A673 (cell line): ENCODE data around the gene MXRA8. TPM values are rescaled to one million over a fixed set of nuclear protein-coding genes. Genes with fewer than 3 reads are reported as not detected.

ENCODE experiments used
- BruUV-seq: library from RNA; stranded (reverse); fragments of 400-500 nt; replicated peaks from 2 replicates; lab custom pipeline; 2021; lab: Mats Ljungman, UMichigan
- CTCF ChIA-PET: fragments of 300-600 bp; sonication (Branson Sonifier 250); formaldehyde crosslinking; loops from one replicate; lab custom pipeline; 2022; ENCODE audit warnings: antibody characterized with exemption; lab: Charles Lee
- POLR2A ChIA-PET: fragments of 300-600 bp; sonication (Branson Sonifier 250); formaldehyde crosslinking; loops from one replicate; lab custom pipeline; 2022; ENCODE audit warnings: antibody characterized with exemption; ENCODE audit not compliant: low non-redundant PET; lab: Charles Lee
- DNase-seq: peaks from one replicate; pipeline ENCODE4 v3.0.0-alpha.2; 2015; ENCODE audit warnings: low spot score
- H3K27ac ChIP-seq: fragments of 200-600 bp; sonication (generic); 2 replicates; pipeline ENCODE4 v1.5.1; 2016; ENCODE audit warnings: mixed run types, low read depth, mild to moderate bottlenecking, mixed read lengths, antibody characterized with exemption, low read length; ENCODE audit not compliant: poor library complexity, severe bottlenecking
- H3K27me3 ChIP-seq: fragments of 200-600 bp; sonication (generic); replicated peaks from 2 replicates; pipeline ENCODE4 v1.6.1; 2017; ENCODE audit warnings: mixed run types, low read depth, mild to moderate bottlenecking, mixed read lengths, antibody characterized with exemption, low read length; ENCODE audit not compliant: insufficient read depth, poor library complexity
- H3K36me3 ChIP-seq: fragments of 200-600 bp; sonication (generic); 2 replicates; pipeline ENCODE4 v1.6.1; 2016; ENCODE audit warnings: mixed run types, mild to moderate bottlenecking, mixed read lengths, antibody characterized with exemption, low read length; ENCODE audit not compliant: insufficient read depth, poor library complexity, severe bottlenecking
- H3K4me1 ChIP-seq: fragments of 200-600 bp; sonication (generic); 2 replicates; pipeline ENCODE4 v1.6.1; 2017; ENCODE audit warnings: mixed run types, mild to moderate bottlenecking, mixed read lengths, antibody characterized with exemption, low read length; ENCODE audit not compliant: insufficient read depth, poor library complexity, severe bottlenecking
- H3K4me3 ChIP-seq: fragments of 200-600 bp; sonication (generic); 2 replicates; pipeline ENCODE4 v1.5.1; 2016; ENCODE audit warnings: low read depth, mixed run types, mild to moderate bottlenecking, mixed read lengths, low read length; ENCODE audit not compliant: poor library complexity, severe bottlenecking
- H3K9me3 ChIP-seq: fragments of 200-600 bp; sonication (generic); 2 replicates; pipeline ENCODE4 v1.6.1; 2016; ENCODE audit warnings: mixed run types, low read depth, mild to moderate bottlenecking, mixed read lengths, antibody characterized with exemption, low read length; ENCODE audit not compliant: poor library complexity, severe bottlenecking
- CTCF ChIP-seq: fragments of 300-800, 200-600 bp; sonication (generic); conservative IDR thresholded peaks from 2 replicates; pipeline ENCODE4 v1.5.1; 2017; ENCODE audit warnings: low read depth, mild to moderate bottlenecking, antibody characterized with exemption, low read length, moderate library complexity, mixed read lengths
- EZH2 ChIP-seq: fragments of 200-600 bp; sonication (generic); IDR thresholded peaks from 2 replicates; pipeline ENCODE4 v1.6.1; 2017; ENCODE audit warnings: borderline replicate concordance, low read depth, mild to moderate bottlenecking, mixed read lengths, antibody characterized with exemption, low read length; ENCODE audit not compliant: poor library complexity, severe bottlenecking
- intact Hi-C: fragments of 100-400 bp; cut with micrococcal nuclease; formaldehyde crosslinking; loops from one replicate; pipeline ENCODE4 v1.10.0; 2022; ENCODE audit not compliant: unreplicated experiment
- total RNA-seq: library from RNA; stranded (reverse); gene quantifications from 2 replicates; pipeline ENCODE4 v1.2.3, GENCODE V29; 2021

MXRA8 gene
- total RNA-seq, 1 experiment from 2014 or later: 0.73 TPM

- H3K4me3 ChIP-seq: no peak overlapping the region
- POLR2A ChIA-PET: no interaction called here
- intact Hi-C loops: no loop called here
- BruUV-seq: no TSS peak
- H3K4me1 ChIP-seq: peaks cover 9% of the 10 kb centered on the region
- CTCF ChIA-PET: no interaction called here
- no peaks in the 10 kb centered on the region for H3K27me3 ChIP-seq
- H3K9me3 ChIP-seq: no peaks in the 10 kb centered on the region
- H3K36me3 ChIP-seq: no peaks in the 10 kb centered on the region
- DNase-seq: no peak
- H3K27ac ChIP-seq: no peak overlapping the region
- TF ChIP-seq EZH2 (no peak), CTCF (no peak)
These were observed 27.8 kb downstream of the MXRA8 start for GRCh38 chr1:1330366-1331067.

- Histone ChIP-seq H3K27me3 (no peaks in the 10 kb centered on the region), H3K4me3 (no peak overlapping the region), H3K9me3 (no peaks in the 10 kb centered on the region), H3K36me3 (no peaks in the 10 kb centered on the region), H3K27ac (no peak overlapping the region), H3K4me1 (peaks cover 13% of the 10 kb centered on the region)
- intact Hi-C loops: no loop called here
- ChIA-PET POLR2A (no interaction called here), CTCF (no interaction called here)
- no peak for DNase-seq
- BruUV-seq: no TSS peak
- TF ChIP-seq EZH2 (no peak), CTCF (no peak)
These were observed 28.8 kb downstream of the MXRA8 start for GRCh38 chr1:1329304-1330210.

GRCh38 chr1:1328254-1328653 lies 30.1 kb downstream of the MXRA8 start:
- H3K27me3 ChIP-seq: no peaks in the 10 kb centered on the region
- TF ChIP-seq CTCF: no peak
- TF ChIP-seq EZH2: no peak
- POLR2A ChIA-PET: no interaction called here
- CTCF ChIA-PET: no interaction called here
- H3K9me3 ChIP-seq: no peaks in the 10 kb centered on the region
- DNase-seq: no peak
- peaks cover 13% of the 10 kb centered on the region for H3K4me1 ChIP-seq
- intact Hi-C loops: no loop called here
- no peak overlapping the region for H3K4me3 ChIP-seq
- no peak overlapping the region for H3K27ac ChIP-seq
- no TSS peak for BruUV-seq
- no peaks in the 10 kb centered on the region for H3K36me3 ChIP-seq
